HEK293 (cell line): Measurements from ENCODE around the gene NOX3.

Experiments
- CTCF ChIP-seq: fragments of 450-650 bp; formaldehyde crosslinking; IDR thresholded peaks from 2 replicates; pipeline ENCODE4 v1.5.1; 2016; ENCODE audit warnings: missing biosample characterization, missing genetic modification characterization
- GLIS1 ChIP-seq: fragments of 450-650 bp; formaldehyde crosslinking; IDR thresholded peaks from 2 replicates; pipeline ENCODE4 v1.5.1; 2016; ENCODE audit warnings: missing biosample characterization, missing genetic modification characterization
- ZBTB7A ChIP-seq: fragments of 450-650 bp; formaldehyde crosslinking; IDR thresholded peaks from 2 replicates; pipeline ENCODE4 v1.5.1; 2016; ENCODE audit warnings: low read depth, missing biosample characterization, missing genetic modification characterization
- ZNF16 ChIP-seq: fragments of 450-650 bp; formaldehyde crosslinking; IDR thresholded peaks from 2 replicates; pipeline ENCODE4 v1.5.1; 2016; ENCODE audit warnings: low read depth, missing biosample characterization, missing genetic modification characterization
- ZNF544 ChIP-seq: fragments of 450-650 bp; formaldehyde crosslinking; IDR thresholded peaks from 2 replicates; pipeline ENCODE4 v1.5.0; 2017; ENCODE audit warnings: missing biosample characterization, missing genetic modification characterization
- ZNF707 ChIP-seq: fragments of 450-650 bp; formaldehyde crosslinking; IDR thresholded peaks from 2 replicates; pipeline ENCODE4 v1.5.1; 2016; ENCODE audit warnings: missing biosample characterization, missing genetic modification characterization

- no peak for TF ChIP-seq CTCF
- no peak for TF ChIP-seq GLIS1 (tag by site-specific recombination)
- TF ChIP-seq ZBTB7A (tag by site-specific recombination) = no peak
- TF ChIP-seq ZNF707 (tag by site-specific recombination) = no peak
- TF ChIP-seq ZNF16 (tag by site-specific recombination) = no peak
- TF ChIP-seq ZNF544 (tag by site-specific recombination) = no peak
Measured at GRCh38 chr6:155432293-155432692, 23.3 kb downstream of the NOX3 start.
